Measurements from ENCODE around the gene SUCLG2.

The SUCLG2 gene

GRCh38 chr3:67335813-67336212, 318.6 kb downstream of the SUCLG2 start:
- Histone ChIP-seq H3K79me2 (ENCODE audit: insufficient read depth, low read length) (no peaks in the 10 kb centered on the region), H3K27ac (ENCODE audit: low read depth, low read length, poor library complexity, severe bottlenecking) (no peak overlapping the region), H3K4me2 (ENCODE audit: low read length) (no peak overlapping the region), H3K9me3 (ENCODE audit: low read length) (no peaks in the 10 kb centered on the region), H2AFZ (ENCODE audit: low read length) (no peak overlapping the region), H3K4me3 (ENCODE audit: low read depth, low read length, poor library complexity, severe bottlenecking) (no peak overlapping the region), H3K9me2 (ENCODE audit: low read depth, low read length) (no peaks in the 10 kb centered on the region), H3K27me3 (ENCODE audit: insufficient read depth, low read length) (no peaks in the 10 kb centered on the region), H3K36me3 (ENCODE audit: insufficient read depth, low read length) (no peaks in the 10 kb centered on the region), H3F3A (ENCODE audit: insufficient read depth, low read length) (no peaks in the 10 kb centered on the region), H4K20me1 (ENCODE audit: insufficient read depth, low read length) (no peaks in the 10 kb centered on the region), H3K4me1 (ENCODE audit: insufficient read depth, low read length, severe bottlenecking) (no peaks in the 10 kb centered on the region), H3K9ac (ENCODE audit: low read length) (no peak overlapping the region)
- no peak for TF ChIP-seq EZH2 (IDR thresholded peaks at IDR 0.05; ENCODE audit: borderline replicate concordance, low read length)
- no peak for TF ChIP-seq CTCF (IDR thresholded peaks at IDR 0.05; ENCODE audit: low read length)

- Histone ChIP-seq H3K4me2 (ENCODE audit: low read length) (no peak overlapping the region), H3K36me3 (ENCODE audit: insufficient read depth, low read length) (no peaks in the 10 kb centered on the region), H3K79me2 (ENCODE audit: insufficient read depth, low read length) (no peaks in the 10 kb centered on the region), H3K27ac (ENCODE audit: low read depth, low read length, poor library complexity, severe bottlenecking) (no peak overlapping the region), H3K9me2 (ENCODE audit: low read depth, low read length) (no peaks in the 10 kb centered on the region), H3F3A (ENCODE audit: insufficient read depth, low read length) (no peaks in the 10 kb centered on the region), H3K9me3 (ENCODE audit: low read length) (no peaks in the 10 kb centered on the region), H3K9ac (ENCODE audit: low read length) (no peak overlapping the region), H3K4me1 (ENCODE audit: insufficient read depth, low read length, severe bottlenecking) (no peaks in the 10 kb centered on the region), H3K27me3 (ENCODE audit: insufficient read depth, low read length) (no peaks in the 10 kb centered on the region), H3K4me3 (ENCODE audit: low read depth, low read length, poor library complexity, severe bottlenecking) (no peak overlapping the region), H2AFZ (ENCODE audit: low read length) (no peak overlapping the region), H4K20me1 (ENCODE audit: insufficient read depth, low read length) (no peaks in the 10 kb centered on the region)
- TF ChIP-seq EZH2 (IDR thresholded peaks at IDR 0.05; ENCODE audit: borderline replicate concordance, low read length) (no peak), CTCF (IDR thresholded peaks at IDR 0.05; ENCODE audit: low read length) (no peak)
Observed at GRCh38 chr3:67334588-67334987, 319.8 kb downstream of the SUCLG2 start.

- Histone ChIP-seq H2AFZ (ENCODE audit: low read length) (no peak overlapping the region), H3K9ac (ENCODE audit: low read length) (no peak overlapping the region), H3F3A (ENCODE audit: insufficient read depth, low read length) (no peaks in the 10 kb centered on the region), H3K4me2 (ENCODE audit: low read length) (no peak overlapping the region), H3K27me3 (ENCODE audit: insufficient read depth, low read length) (no peaks in the 10 kb centered on the region), H3K27ac (ENCODE audit: low read depth, low read length, poor library complexity, severe bottlenecking) (no peak overlapping the region), H3K4me1 (ENCODE audit: insufficient read depth, low read length, severe bottlenecking) (no peaks in the 10 kb centered on the region), H3K79me2 (ENCODE audit: insufficient read depth, low read length) (no peaks in the 10 kb centered on the region), H3K9me3 (ENCODE audit: low read length) (no peaks in the 10 kb centered on the region), H3K36me3 (ENCODE audit: insufficient read depth, low read length) (no peaks in the 10 kb centered on the region), H3K9me2 (ENCODE audit: low read depth, low read length) (no peaks in the 10 kb centered on the region), H4K20me1 (ENCODE audit: insufficient read depth, low read length) (no peaks in the 10 kb centered on the region), H3K4me3 (ENCODE audit: low read depth, low read length, poor library complexity, severe bottlenecking) (no peak overlapping the region)
- TF ChIP-seq CTCF (IDR thresholded peaks at IDR 0.05; ENCODE audit: low read length) (no peak), EZH2 (IDR thresholded peaks at IDR 0.05; ENCODE audit: borderline replicate concordance, low read length) (no peak)
Observed at GRCh38 chr3:67329358-67329757, 325.1 kb downstream of the SUCLG2 start.

Data from OCI-LY1 (cell line).